PFSK-1 (cell line): ENCODE measurements around the gene CKAP4.

Experiments used
- FOXP2 ChIP-seq: optimal IDR thresholded peaks from 2 replicates; pipeline ENCODE3; 2011; ENCODE audit warnings: borderline replicate concordance, control low read depth, inconsistent platforms; ENCODE audit not compliant: insufficient read depth; ENCODE audit errors: extremely low read length, extremely low read depth
- POLR2AphosphoS5 ChIP-seq: IDR thresholded peaks from 2 replicates; pipeline ENCODE4 v1.6.1; 2012; ENCODE audit warnings: low read depth, mild to moderate bottlenecking, control low read depth, low read length, moderate library complexity
- REST ChIP-seq, 2 experiments: IDR thresholded peaks; 2 replicates each; pipeline versions ENCODE4 v1.6.1 to v1.8.0; 2011 to 2012; ENCODE audit warnings: low read depth in 2 of 2, low read length in 2 of 2, control low read depth in 1 of 2, inconsistent platforms in 1 of 2, mild to moderate bottlenecking in 1 of 2, moderate library complexity in 1 of 2; ENCODE audit not compliant: insufficient read depth in 1 of 2
- SIN3A ChIP-seq: IDR thresholded peaks from 2 replicates; pipeline ENCODE4 v1.6.1; 2012; ENCODE audit warnings: mild to moderate bottlenecking, low read length, moderate library complexity, borderline replicate concordance; ENCODE audit not compliant: insufficient read depth
- TAF1 ChIP-seq: IDR thresholded peaks from 2 replicates; pipeline ENCODE4 v1.6.1; 2012; ENCODE audit warnings: low read length, control low read depth, borderline replicate concordance; ENCODE audit not compliant: insufficient read depth

CKAP4 gene

GRCh38 chr12:106211973-106212372 is 35.8 kb downstream of the CKAP4 start:
- TF ChIP-seq TAF1 (no peak), REST (IDR thresholded peaks at IDR 0.05; ENCODE audit: insufficient read depth in 1 of 2, low read depth in 2 of 2, low read length in 2 of 2) (no peak), SIN3A (no peak), POLR2AphosphoS5 (no peak), FOXP2 (no peak)

- TF ChIP-seq POLR2AphosphoS5: no peak
- no peak for TF ChIP-seq REST (IDR thresholded peaks at IDR 0.05; ENCODE audit: insufficient read depth in 1 of 2, low read depth in 2 of 2, low read length in 2 of 2)
- no peak for TF ChIP-seq FOXP2
- no peak for TF ChIP-seq SIN3A
- TF ChIP-seq TAF1: no peak
Observed at GRCh38 chr12:106205208-106206069, 42.4 kb downstream of the CKAP4 start.

GRCh38 chr12:106204312-106204711 is 43.5 kb downstream of the CKAP4 start:
- TF ChIP-seq REST (IDR thresholded peaks at IDR 0.05; ENCODE audit: insufficient read depth in 1 of 2, low read depth in 2 of 2, low read length in 2 of 2): no peak
- no peak for TF ChIP-seq SIN3A
- no peak for TF ChIP-seq FOXP2
- no peak for TF ChIP-seq TAF1
- TF ChIP-seq POLR2AphosphoS5: no peak

GRCh38 chr12:106197906-106198623 is 49.8 kb downstream of the CKAP4 start:
- TF ChIP-seq POLR2AphosphoS5 (no peak), SIN3A (no peak), FOXP2 (no peak), REST (IDR thresholded peaks at IDR 0.05; ENCODE audit: insufficient read depth in 1 of 2, low read depth in 2 of 2, low read length in 2 of 2) (no peak), TAF1 (no peak)
